ENCODE data around the gene ITGA3. TPM values are rescaled to one million over a fixed set of nuclear protein-coding genes. Genes with fewer than 3 reads are reported as not detected.
A peak's percentile ranks its signal among the peaks of the same experiment; 100 is the strongest.

ITGA3 gene
- total RNA-seq, 6 donors from 2014 or later = 193 to 469 (median 350) TPM

- Histone ChIP-seq H3K27me3 (no peaks in the 10 kb centered on the region), H3K9me3 (no peaks in the 10 kb centered on the region), H3K4me3 (peak overlapping the region in 3 of 4 donors; percentile 21 to 39 (median 25)), H3K27ac (peak overlapping the region; percentile 55 to 81 (median 70)), H3K36me3 (no peaks in the 10 kb centered on the region), H3K4me1 (peaks cover 15 to 24% (median 19%) of the 10 kb centered on the region in 4 donors)
- DNase-seq (peak; percentile 74 to 83), ATAC-seq (ENCODE audit: low FRiP score in 2 of 2) (peak; percentile 73 to 76)
- TF ChIP-seq EP300 (IDR thresholded peaks at IDR 0.05) (no peak), POLR2A (IDR thresholded peaks at IDR 0.05) (no peak), POLR2AphosphoS5 (IDR thresholded peaks at IDR 0.05) (peak in 1 of 2 donors; percentile 43), CTCF (IDR thresholded peaks at IDR 0.05) (peak in 1 of 6 experiments; percentile 30)
- WGBS, 2 donors = 3 to 4% methylated on average over 12 to 26 of the region's 27 CpGs
Observed at GRCh38 chr17:50027172-50027880, 28.6 kb upstream of the ITGA3 start.

- TF ChIP-seq POLR2A (IDR thresholded peaks at IDR 0.05) = no peak
- TF ChIP-seq EP300 (IDR thresholded peaks at IDR 0.05) = no peak
- TF ChIP-seq POLR2AphosphoS5 (IDR thresholded peaks at IDR 0.05) = no peak
- 44 to 66% methylated on average over 13 to 19 of the region's 20 CpGs for WGBS, 2 donors
- peaks cover 15 to 30% (median 19%) of the 10 kb centered on the region in 4 donors for H3K4me1 ChIP-seq
- no peak overlapping the region for H3K4me3 ChIP-seq
- no peaks in the 10 kb centered on the region for H3K36me3 ChIP-seq
- DNase-seq (peak; percentile 56 to 82), ATAC-seq (ENCODE audit: low FRiP score in 2 of 2) (peak; percentile 30 to 68)
- peak overlapping the region; percentile 55 to 81 (median 70) for H3K27ac ChIP-seq
- H3K9me3 ChIP-seq = no peaks in the 10 kb centered on the region
- no peaks in the 10 kb centered on the region for H3K27me3 ChIP-seq
Observed at GRCh38 chr17:50027881-50028735, 27.8 kb upstream of the ITGA3 start.

- Histone ChIP-seq H3K36me3 (no peaks in the 10 kb centered on the region), H3K27me3 (no peaks in the 10 kb centered on the region), H3K4me1 (peaks cover 19 to 37% (median 22%) of the 10 kb centered on the region in 4 donors), H3K4me3 (no peak overlapping the region), H3K9me3 (no peaks in the 10 kb centered on the region), H3K27ac (peak overlapping the region; percentile 49 to 81 (median 68))
- TF ChIP-seq POLR2A (IDR thresholded peaks at IDR 0.05) (no peak), EP300 (IDR thresholded peaks at IDR 0.05) (no peak), CTCF (IDR thresholded peaks at IDR 0.05) (no peak), POLR2AphosphoS5 (IDR thresholded peaks at IDR 0.05) (no peak)
- WGBS, 2 donors = 79 to 83% methylated on average over 6 of the region's 6 CpGs
- ATAC-seq (ENCODE audit: low FRiP score in 2 of 2) (no peak), DNase-seq (no peak)
Observed at GRCh38 chr17:50028736-50029120, 27.2 kb upstream of the ITGA3 start.

- no peaks in the 10 kb centered on the region for H3K9me3 ChIP-seq
- WGBS, 2 donors = 88 to 91% methylated on average over 6 to 7 of the region's 7 CpGs
- no peak for TF ChIP-seq POLR2A (IDR thresholded peaks at IDR 0.05)
- no peak for TF ChIP-seq EP300 (IDR thresholded peaks at IDR 0.05)
- TF ChIP-seq POLR2AphosphoS5 (IDR thresholded peaks at IDR 0.05) = no peak
- no peak for TF ChIP-seq CTCF (IDR thresholded peaks at IDR 0.05)
- no peaks in the 10 kb centered on the region for H3K27me3 ChIP-seq
- ATAC-seq (ENCODE audit: low FRiP score in 2 of 2) (no peak), DNase-seq (no peak)
- H3K27ac ChIP-seq = peak overlapping the region in 3 of 4 donors; percentile 49 to 81 (median 58)
- H3K36me3 ChIP-seq = no peaks in the 10 kb centered on the region
- peaks cover 22 to 38% (median 24%) of the 10 kb centered on the region in 4 donors for H3K4me1 ChIP-seq
- no peak overlapping the region for H3K4me3 ChIP-seq
Observed at GRCh38 chr17:50029185-50029584, 26.7 kb upstream of the ITGA3 start.

GRCh38 chr17:50033316-50033715 lies 22.6 kb upstream of the ITGA3 start:
- Histone ChIP-seq H3K4me1 (peaks cover 44 to 56% (median 47%) of the 10 kb centered on the region in 4 donors), H3K4me3 (no peak overlapping the region), H3K36me3 (no peaks in the 10 kb centered on the region), H3K27ac (peak overlapping the region; percentile 85 to 91 (median 89)), H3K27me3 (no peaks in the 10 kb centered on the region), H3K9me3 (no peaks in the 10 kb centered on the region)
- ATAC-seq (ENCODE audit: low FRiP score in 2 of 2) (no peak), DNase-seq (no peak)
- 72% methylated on average over 6 of the region's 6 CpGs for WGBS, 2 donors
- no peak for TF ChIP-seq CTCF (IDR thresholded peaks at IDR 0.05)

Data from upper lobe of left lung (tissue), 6 donors.